GM19193 (cell line): ENCODE results near the gene OR10J1.

Experiments
- POLR2A ChIP-seq: IDR thresholded peaks from 4 replicates; pipeline ENCODE4 v1.6.1; 2011; ENCODE audit not compliant: insufficient read depth, insufficient read length; ENCODE audit errors: extremely low read depth

The OR10J1 gene

GRCh38 chr1:159468321-159468720 is 28.8 kb downstream of the OR10J1 start:
- no peak for TF ChIP-seq POLR2A

DNA sequence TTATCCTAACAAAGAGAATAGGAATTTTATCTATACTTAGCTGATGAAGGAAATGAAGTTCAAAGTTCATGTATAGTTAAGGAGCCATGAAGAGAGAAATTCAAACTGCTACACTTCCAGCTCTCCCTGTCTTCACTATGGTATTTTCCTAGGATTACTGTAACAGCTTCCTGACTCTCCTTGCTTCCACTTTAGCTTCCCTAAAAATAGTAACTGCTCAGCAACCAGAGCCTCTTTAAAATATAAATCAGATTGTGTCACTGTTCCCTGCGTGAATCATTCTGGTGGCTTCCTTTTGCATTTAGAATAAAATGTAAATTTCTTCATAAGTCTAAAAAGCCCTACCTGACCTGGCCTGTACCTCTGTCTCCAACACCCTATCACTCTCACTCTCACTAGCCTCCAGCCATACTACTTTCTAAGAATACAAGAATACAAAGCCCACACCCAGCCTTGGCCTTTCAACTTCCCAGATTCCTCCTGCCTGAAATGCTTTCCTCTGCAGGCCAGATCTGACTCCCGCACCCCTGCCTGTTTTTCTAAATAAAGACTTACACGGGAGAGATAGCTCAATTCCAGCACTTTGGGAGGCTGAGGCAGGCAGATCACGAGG is 30.5 kb downstream of the OR10J1 start:
- TF ChIP-seq POLR2A: no peak

GRCh38 chr1:159473335-159473734 is 33.8 kb downstream of the OR10J1 start:
- no peak for TF ChIP-seq POLR2A

- no peak for TF ChIP-seq POLR2A
These were observed 35.4 kb downstream of the OR10J1 start for GRCh38 chr1:159474926-159475325.

DNA sequence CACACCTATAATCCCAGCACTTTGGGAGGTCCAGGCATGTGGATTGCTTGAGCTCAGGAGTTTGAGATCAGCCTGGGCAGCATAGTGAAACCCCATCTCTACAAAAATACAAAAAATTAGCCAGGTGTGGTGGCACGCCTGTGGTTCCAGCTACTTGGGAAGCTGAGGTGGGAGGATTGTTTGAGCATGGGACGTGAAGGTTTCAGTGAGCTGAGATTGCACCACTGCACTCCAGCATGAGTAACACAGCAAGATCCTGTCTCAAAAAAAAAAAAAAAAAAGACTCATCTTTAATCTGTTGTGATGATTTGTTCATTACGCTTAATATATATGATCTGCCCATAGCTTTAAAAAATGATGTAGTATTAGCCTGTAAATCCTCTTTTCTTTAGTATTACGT is 44.0 kb downstream of the OR10J1 start:
- TF ChIP-seq POLR2A: no peak
